K562 (cell line): ENCODE measurements around the gene RACK1. TPM values are rescaled to one million over a fixed set of nuclear protein-coding genes. Genes with fewer than 3 reads are reported as not detected.

Source experiments
- ELF4 ChIP-seq: fragments of 450-650 bp; formaldehyde crosslinking; IDR thresholded peaks from 2 replicates; pipeline ENCODE4 v1.4.0; 2022; ENCODE audit warnings: missing genetic modification characterization
- LEF1 ChIP-seq: fragments of 450-650 bp; IDR thresholded peaks from 2 replicates; pipeline ENCODE4 v1.6.1; 2016; ENCODE audit warnings: mild to moderate bottlenecking
- MIER1 ChIP-seq: fragments of 450-650 bp; IDR thresholded peaks from 2 replicates; pipeline ENCODE4 v1.6.1; 2016; ENCODE audit warnings: antibody characterized with exemption, mild to moderate bottlenecking, low read depth
- POU5F1 ChIP-seq: fragments of 150-350 bp; IDR thresholded peaks from 2 replicates; pipeline ENCODE4 v1.6.1; 2014; ENCODE audit warnings: borderline replicate concordance, low read length, low read depth, mild to moderate bottlenecking; ENCODE audit not compliant: partially characterized antibody
- TAF15 ChIP-seq: fragments of 200-400 bp; formaldehyde crosslinking; IDR thresholded peaks from 2 replicates; pipeline ENCODE4 v1.6.1; 2017; ENCODE audit warnings: mild to moderate bottlenecking, low read depth, low read length, moderate library complexity
- ZC3H11A ChIP-seq: IDR thresholded peaks from 2 replicates; pipeline ENCODE4 v1.6.1; 2012; ENCODE audit warnings: low read depth, low read length, improper control_type of control experiment
- ZNF41 ChIP-seq: fragments of 250-450 bp; sonication (Bioruptor Pico); conservative IDR thresholded peaks from 2 replicates; pipeline ENCODE4 v1.4.0; 2020; ENCODE audit warnings: mild to moderate bottlenecking
- ZNF717 ChIP-seq: fragments of 250-450 bp; sonication (Bioruptor Pico); IDR thresholded peaks from 2 replicates; pipeline ENCODE4 v1.5.0; 2021
- ZNF830 ChIP-seq: fragments of 250-450 bp; sonication (Bioruptor Pico); IDR thresholded peaks from 2 replicates; pipeline ENCODE4 v1.5.0; 2021; ENCODE audit warnings: mild to moderate bottlenecking
- ZSCAN29 ChIP-seq: fragments of 450-650 bp; IDR thresholded peaks from 2 replicates; pipeline ENCODE4 v1.6.1; 2017
- polyA plus RNA-seq, 8 experiments: library from polyadenylated mRNA; depleted of rRNA in 4 of 8; stranded (reverse) in 5 of 8; unstranded in 3 of 8; fragments of >200 nt; fragmentation: Nextera tagmentation in 2 of 8; fragmentation: Illumina TruSeq in 1 of 8; extraction: Ambion mirVana in 2 of 8; extraction: Trizol in 1 of 8; gene quantifications; 2 replicates each; pipeline versions ENCODE4 v1.2.1 to v1.2.3, GENCODE V29; 2011 to 2014; ENCODE audit warnings: inconsistent platforms in 1 of 8, missing spikeins in 1 of 8
- total RNA-seq, 7 experiments: library from RNA; depleted of rRNA in 6 of 7; stranded (reverse); fragments of >200 nt in 6 of 7; fragmentation: Illumina TruSeq in 2 of 7; extraction: Trizol in 2 of 7; gene quantifications; 2 replicates each; pipeline versions ENCODE4 v1.2.1 to v1.2.3, GENCODE V29; 2011 to 2021; ENCODE audit warnings: low replicate concordance in 1 of 7
- TF ChIP-seq, protein P1 (sequence below): sonication (generic); formaldehyde crosslinking; IDR thresholded peaks from 2 replicates; pipeline ENCODE4 v1.8.1; 2023; ENCODE audit warnings: mild to moderate bottlenecking, missing genetic modification reagents
- TF ChIP-seq, protein P2 (sequence below): IDR thresholded peaks from 2 replicates; pipeline ENCODE4 v1.6.1; 2014; ENCODE audit warnings: antibody characterized with exemption
- TF ChIP-seq, protein P3 (sequence below): fragments of 250-450 bp; sonication (Bioruptor Pico); IDR thresholded peaks from 2 replicates; pipeline ENCODE4 v1.5.1; 2021; ENCODE audit warnings: mild to moderate bottlenecking
- TF ChIP-seq, protein P4 (sequence below): sonication (generic); formaldehyde crosslinking; IDR thresholded peaks from 2 replicates; pipeline ENCODE4 v1.8.1; 2023; ENCODE audit warnings: mild to moderate bottlenecking, missing genetic modification reagents
- TF ChIP-seq, protein P5 (sequence below), 2 experiments: fragments of 150-350 bp in 1 of 2; IDR thresholded peaks; 2 replicates each; pipeline ENCODE4 v1.6.1; 2012 to 2016; ENCODE audit warnings: low read depth in 2 of 2, low read length in 2 of 2, mild to moderate bottlenecking in 1 of 2, moderate library complexity in 1 of 2
- TF ChIP-seq, protein P6 (sequence below): fragments of 450-650 bp; conservative IDR thresholded peaks from 2 replicates; pipeline ENCODE4 v1.6.1; 2016; ENCODE audit warnings: missing genetic modification characterization, low read depth, mild to moderate bottlenecking, control low read depth, missing compliant biosample characterization

Gene RACK1
- total and polyA plus RNA-seq, 9 of the 15 experiments (the other 6 are each of a cell fraction or from before 2014, with no cell fraction given): 2,303 to 5,311 (median 3,833) TPM

DNA sequence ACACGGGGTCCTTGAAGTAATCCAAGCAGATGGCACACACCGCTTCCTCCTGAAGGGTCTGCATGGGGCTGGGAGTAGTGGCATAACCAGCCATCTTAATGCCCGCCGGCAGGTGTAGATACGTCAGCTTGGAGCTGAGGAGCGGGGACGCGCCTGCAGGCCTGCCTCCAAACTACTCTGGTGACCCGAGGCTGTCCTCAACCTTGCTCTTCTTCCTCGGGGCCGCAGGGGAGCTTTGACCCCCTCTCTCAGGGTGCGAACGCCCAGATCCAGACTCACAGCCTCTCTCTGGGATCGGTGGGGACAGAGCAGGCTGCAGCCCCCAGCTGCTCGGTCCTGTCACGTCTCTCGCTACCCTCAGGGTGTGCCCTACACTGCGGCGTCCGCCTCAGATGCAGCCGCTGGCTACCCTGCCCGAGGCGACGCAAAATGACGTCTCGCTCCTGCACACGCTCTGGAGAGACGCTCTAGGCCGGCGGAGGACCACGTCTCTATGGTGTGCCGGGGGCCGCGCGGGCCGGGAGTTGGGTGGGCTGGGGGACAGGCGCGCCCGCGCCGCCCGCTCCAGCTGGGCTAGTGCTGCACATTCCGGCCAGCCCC lies 17.1 kb upstream of the RACK1 start, which contains the start of gene TRIM52 (continued):
- TF ChIP-seq, protein P1, sequence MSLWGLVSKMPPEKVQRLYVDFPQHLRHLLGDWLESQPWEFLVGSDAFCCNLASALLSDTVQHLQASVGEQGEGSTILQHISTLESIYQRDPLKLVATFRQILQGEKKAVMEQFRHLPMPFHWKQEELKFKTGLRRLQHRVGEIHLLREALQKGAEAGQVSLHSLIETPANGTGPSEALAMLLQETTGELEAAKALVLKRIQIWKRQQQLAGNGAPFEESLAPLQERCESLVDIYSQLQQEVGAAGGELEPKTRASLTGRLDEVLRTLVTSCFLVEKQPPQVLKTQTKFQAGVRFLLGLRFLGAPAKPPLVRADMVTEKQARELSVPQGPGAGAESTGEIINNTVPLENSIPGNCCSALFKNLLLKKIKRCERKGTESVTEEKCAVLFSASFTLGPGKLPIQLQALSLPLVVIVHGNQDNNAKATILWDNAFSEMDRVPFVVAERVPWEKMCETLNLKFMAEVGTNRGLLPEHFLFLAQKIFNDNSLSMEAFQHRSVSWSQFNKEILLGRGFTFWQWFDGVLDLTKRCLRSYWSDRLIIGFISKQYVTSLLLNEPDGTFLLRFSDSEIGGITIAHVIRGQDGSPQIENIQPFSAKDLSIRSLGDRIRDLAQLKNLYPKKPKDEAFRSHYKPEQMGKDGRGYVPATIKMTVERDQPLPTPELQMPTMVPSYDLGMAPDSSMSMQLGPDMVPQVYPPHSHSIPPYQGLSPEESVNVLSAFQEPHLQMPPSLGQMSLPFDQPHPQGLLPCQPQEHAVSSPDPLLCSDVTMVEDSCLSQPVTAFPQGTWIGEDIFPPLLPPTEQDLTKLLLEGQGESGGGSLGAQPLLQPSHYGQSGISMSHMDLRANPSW (CRISPR knock-in tag): no peak
- no peak for TF ChIP-seq ZNF717 (CRISPR knock-in tag)
- no peak for TF ChIP-seq ZSCAN29
- no peak for TF ChIP-seq ELF4 (CRISPR knock-in tag)
- no peak for TF ChIP-seq MIER1
- TF ChIP-seq, protein P2, sequence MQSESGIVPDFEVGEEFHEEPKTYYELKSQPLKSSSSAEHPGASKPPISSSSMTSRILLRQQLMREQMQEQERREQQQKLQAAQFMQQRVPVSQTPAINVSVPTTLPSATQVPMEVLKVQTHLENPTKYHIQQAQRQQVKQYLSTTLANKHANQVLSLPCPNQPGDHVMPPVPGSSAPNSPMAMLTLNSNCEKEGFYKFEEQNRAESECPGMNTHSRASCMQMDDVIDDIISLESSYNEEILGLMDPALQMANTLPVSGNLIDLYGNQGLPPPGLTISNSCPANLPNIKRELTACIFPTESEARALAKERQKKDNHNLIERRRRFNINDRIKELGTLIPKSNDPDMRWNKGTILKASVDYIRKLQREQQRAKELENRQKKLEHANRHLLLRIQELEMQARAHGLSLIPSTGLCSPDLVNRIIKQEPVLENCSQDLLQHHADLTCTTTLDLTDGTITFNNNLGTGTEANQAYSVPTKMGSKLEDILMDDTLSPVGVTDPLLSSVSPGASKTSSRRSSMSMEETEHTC: no peak
- no peak for TF ChIP-seq TAF15
- TF ChIP-seq, protein P3, sequence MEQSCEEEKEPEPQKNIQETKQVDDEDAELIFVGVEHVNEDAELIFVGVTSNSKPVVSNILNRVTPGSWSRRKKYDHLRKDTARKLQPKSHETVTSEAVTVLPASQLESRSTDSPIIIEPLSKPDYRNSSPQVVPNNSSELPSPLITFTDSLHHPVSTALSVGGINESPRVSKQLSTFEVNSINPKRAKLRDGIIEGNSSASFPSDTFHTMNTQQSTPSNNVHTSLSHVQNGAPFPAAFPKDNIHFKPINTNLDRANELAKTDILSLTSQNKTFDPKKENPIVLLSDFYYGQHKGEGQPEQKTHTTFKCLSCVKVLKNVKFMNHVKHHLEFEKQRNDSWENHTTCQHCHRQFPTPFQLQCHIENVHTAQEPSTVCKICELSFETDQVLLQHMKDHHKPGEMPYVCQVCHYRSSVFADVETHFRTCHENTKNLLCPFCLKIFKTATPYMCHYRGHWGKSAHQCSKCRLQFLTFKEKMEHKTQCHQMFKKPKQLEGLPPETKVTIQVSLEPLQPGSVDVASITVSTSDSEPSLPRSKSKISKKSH: no peak
- TF ChIP-seq ZNF830: 0 out of 2 replicates have a peak, but pooled peaks have one; percentile 77
- TF ChIP-seq ZNF41 (CRISPR knock-in tag): no peak
- TF ChIP-seq, protein P4, sequence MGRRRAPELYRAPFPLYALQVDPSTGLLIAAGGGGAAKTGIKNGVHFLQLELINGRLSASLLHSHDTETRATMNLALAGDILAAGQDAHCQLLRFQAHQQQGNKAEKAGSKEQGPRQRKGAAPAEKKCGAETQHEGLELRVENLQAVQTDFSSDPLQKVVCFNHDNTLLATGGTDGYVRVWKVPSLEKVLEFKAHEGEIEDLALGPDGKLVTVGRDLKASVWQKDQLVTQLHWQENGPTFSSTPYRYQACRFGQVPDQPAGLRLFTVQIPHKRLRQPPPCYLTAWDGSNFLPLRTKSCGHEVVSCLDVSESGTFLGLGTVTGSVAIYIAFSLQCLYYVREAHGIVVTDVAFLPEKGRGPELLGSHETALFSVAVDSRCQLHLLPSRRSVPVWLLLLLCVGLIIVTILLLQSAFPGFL (CRISPR knock-in tag): no peak
- TF ChIP-seq ZC3H11A: no peak
- TF ChIP-seq, protein P5, sequence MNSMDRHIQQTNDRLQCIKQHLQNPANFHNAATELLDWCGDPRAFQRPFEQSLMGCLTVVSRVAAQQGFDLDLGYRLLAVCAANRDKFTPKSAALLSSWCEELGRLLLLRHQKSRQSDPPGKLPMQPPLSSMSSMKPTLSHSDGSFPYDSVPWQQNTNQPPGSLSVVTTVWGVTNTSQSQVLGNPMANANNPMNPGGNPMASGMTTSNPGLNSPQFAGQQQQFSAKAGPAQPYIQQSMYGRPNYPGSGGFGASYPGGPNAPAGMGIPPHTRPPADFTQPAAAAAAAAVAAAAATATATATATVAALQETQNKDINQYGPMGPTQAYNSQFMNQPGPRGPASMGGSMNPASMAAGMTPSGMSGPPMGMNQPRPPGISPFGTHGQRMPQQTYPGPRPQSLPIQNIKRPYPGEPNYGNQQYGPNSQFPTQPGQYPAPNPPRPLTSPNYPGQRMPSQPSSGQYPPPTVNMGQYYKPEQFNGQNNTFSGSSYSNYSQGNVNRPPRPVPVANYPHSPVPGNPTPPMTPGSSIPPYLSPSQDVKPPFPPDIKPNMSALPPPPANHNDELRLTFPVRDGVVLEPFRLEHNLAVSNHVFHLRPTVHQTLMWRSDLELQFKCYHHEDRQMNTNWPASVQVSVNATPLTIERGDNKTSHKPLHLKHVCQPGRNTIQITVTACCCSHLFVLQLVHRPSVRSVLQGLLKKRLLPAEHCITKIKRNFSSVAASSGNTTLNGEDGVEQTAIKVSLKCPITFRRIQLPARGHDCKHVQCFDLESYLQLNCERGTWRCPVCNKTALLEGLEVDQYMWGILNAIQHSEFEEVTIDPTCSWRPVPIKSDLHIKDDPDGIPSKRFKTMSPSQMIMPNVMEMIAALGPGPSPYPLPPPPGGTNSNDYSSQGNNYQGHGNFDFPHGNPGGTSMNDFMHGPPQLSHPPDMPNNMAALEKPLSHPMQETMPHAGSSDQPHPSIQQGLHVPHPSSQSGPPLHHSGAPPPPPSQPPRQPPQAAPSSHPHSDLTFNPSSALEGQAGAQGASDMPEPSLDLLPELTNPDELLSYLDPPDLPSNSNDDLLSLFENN (IDR thresholded peaks at IDR 0.05; ENCODE audit: low read depth in 2 of 2, low read length in 2 of 2): no peak
- peak; percentile 41 for TF ChIP-seq POU5F1
- TF ChIP-seq LEF1: no peak
- TF ChIP-seq, protein P6, sequence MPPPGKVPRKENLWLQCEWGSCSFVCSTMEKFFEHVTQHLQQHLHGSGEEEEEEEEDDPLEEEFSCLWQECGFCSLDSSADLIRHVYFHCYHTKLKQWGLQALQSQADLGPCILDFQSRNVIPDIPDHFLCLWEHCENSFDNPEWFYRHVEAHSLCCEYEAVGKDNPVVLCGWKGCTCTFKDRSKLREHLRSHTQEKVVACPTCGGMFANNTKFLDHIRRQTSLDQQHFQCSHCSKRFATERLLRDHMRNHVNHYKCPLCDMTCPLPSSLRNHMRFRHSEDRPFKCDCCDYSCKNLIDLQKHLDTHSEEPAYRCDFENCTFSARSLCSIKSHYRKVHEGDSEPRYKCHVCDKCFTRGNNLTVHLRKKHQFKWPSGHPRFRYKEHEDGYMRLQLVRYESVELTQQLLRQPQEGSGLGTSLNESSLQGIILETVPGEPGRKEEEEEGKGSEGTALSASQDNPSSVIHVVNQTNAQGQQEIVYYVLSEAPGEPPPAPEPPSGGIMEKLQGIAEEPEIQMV (tag): peak; percentile 92
